HG03064 (cell line): ENCODE measurements around the gene STK11.

Experiments
- ATAC-seq: cut with Tn5 transposase; IDR thresholded peaks from one replicate; pipeline ENCODE4 v1.9.1; 2021; ENCODE audit warnings: low read depth; ENCODE audit not compliant: unreplicated experiment

STK11 gene

DNA sequence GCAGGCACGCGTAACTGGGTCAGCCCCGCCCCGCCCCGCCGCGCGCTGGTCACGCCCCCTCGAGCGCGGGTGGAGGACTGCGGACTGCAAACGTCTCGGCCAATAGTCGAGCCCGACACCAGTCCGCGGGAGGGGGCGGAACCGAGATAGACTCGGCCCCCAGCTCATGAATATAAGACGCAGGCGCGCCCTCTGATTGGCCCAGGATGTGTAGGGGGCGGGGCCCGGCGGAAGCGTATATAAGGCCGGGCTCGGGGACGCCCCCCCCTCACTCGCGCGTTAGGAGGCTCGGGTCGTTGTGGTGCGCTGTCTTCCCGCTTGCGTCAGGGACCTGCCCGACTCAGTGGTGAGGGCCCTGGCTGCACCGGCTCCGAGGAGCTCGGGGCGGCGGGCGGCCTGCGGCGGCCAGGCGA, 63.5 kb downstream of the STK11 start, which contains the start of gene CIRBP:
TSS of gene CIRBP (plus strand) at position 268 of the 413 bp plus-strand sequence. CDS start 1,602 bp downstream, outside the sequence.
- no peak for ATAC-seq

DNA sequence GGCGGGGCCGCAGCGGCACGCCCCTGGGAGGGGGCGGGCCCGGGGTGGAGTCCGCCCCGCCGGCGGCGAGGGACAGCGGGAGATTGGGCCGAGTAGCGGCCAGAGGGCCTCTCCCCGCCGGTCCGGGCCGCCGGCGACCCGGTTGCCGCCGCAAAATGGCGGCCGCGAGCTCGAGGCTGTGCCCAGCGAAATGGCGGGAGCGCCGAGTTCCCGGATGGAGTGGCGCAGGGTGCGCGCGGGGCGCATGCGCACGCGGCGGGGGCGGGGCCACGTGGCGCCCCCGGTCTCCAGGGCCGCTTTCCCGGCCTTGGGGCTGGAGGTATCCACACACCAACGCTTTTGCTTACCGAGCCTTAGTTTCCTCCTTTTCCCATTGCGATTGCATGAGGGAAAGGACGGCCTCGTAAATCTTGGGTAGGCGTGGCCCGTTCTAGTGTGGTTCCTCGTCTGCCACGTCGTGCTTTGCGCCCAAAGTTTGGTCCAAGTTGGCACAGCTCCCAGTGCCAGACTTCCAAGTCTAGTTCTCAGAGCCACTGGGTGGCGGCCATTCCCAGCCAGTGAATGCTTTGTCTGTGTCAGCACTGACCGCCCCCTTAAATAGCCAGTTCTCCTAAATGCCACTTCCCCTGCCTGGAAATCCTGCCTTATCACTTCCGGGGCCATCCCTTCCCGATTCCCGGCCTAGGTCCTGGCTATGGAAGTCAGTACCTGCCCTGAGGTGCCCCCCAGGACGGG, 64.1 kb downstream of the STK11 start:
- ATAC-seq, result no peak

DNA sequence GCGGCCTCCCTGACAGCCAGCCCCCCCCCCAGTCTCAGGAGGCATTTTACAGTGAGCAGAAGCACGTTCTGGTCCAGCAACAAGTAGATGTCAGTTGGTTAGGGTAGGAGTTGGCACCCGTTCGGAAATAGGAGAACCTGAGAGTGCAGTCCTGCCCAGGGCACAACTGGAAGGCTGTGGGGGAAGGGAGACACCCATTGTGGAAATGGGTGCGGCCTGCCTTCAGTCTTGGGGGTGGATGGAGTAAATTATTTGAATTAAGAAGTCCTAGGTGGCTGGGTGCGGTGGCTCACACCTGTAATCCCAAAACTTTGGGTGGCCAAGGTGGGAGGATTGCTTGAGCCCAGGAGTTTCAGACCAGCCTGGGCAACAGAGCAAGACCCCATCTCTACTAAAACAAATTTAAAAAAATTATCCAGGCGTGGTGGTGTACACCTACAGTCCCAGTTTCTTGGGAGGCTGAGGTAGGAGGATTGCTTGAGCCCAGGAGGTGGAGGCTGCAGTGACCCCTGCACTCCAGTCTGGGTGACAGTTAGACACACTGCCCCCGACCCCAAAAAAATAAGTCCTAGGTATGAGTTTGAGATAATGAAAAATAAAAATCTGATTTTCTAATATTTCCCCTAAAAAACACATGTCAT, 64.8 kb downstream of the STK11 start:
- ATAC-seq, result no peak

DNA sequence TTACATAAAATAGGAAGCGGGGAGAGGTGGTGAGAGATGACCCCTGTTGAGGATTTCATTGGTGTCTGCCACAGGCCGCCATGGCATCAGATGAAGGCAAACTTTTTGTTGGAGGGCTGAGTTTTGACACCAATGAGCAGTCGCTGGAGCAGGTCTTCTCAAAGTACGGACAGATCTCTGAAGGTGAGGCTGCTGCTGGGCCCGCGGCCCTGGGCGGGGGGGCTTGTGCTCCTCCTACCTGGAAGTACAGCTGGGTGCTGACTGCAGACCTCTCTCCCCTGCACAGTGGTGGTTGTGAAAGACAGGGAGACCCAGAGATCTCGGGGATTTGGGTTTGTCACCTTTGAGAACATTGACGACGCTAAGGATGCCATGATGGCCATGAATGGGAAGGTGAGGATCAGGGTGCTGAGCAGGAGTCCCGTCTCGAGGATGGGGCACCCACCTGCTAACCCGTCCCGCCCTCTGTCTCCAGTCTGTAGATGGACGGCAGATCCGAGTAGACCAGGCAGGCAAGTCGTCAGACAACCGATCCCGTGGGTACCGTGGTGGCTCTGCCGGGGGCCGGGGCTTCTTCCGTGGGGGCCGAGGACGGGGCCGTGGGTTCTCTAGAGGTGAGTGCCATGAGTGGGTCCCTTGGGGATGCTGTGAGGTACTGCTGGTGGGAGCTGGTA, 65.4 kb downstream of the STK11 start:
- ATAC-seq, result no peak

- ATAC-seq, result no peak
These were observed 66.2 kb downstream of the STK11 start for GRCh38 chr19:1271528-1272422.

- ATAC-seq, result no peak
These were observed 67.1 kb downstream of the STK11 start for GRCh38 chr19:1272423-1273262.

GRCh38 chr19:1273263-1274041, 67.9 kb downstream of the STK11 start:
- ATAC-seq, result no peak

DNA sequence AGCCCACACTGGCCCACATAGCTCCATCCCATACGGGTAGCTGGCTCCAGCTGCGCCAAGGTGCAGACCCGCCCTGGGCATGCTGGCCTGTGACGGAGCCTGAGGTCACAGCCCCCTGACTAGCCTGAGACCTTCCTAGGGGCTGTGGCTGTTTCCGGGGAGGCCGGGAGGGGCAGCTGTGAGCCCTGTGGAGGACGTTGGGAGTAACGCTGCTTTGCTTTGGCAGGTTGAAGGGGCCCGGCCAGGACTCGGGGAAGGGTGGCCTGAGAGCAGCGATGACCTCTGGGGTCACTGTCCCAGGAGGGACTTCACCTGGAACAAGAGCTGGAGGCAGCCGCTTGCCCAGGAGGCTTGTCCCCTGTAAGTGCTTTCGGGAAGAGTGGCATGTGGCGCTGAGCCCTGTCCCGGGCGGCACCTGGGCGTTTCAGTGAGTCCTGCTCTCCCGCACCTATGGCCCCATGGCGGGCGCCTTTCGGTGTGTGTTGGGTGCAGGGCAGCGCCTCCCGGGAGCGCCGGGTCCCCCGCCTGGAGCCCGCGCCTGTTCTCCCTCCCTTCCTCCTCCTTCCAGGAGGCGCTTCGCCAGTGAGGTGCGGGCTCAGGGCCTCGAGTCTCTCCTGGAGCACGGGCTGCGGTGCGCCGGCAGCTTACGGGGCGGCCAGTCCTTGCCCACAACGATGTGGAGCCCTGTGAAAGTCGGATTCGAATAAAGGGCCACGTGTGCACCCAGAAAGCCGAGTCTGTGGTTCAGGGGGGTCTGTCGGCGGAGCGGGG, 68.7 kb downstream of the STK11 start:
- no peak for ATAC-seq

- no peak for ATAC-seq
These were observed 69.3 kb downstream of the STK11 start for GRCh38 chr19:1274852-1275259.

DNA sequence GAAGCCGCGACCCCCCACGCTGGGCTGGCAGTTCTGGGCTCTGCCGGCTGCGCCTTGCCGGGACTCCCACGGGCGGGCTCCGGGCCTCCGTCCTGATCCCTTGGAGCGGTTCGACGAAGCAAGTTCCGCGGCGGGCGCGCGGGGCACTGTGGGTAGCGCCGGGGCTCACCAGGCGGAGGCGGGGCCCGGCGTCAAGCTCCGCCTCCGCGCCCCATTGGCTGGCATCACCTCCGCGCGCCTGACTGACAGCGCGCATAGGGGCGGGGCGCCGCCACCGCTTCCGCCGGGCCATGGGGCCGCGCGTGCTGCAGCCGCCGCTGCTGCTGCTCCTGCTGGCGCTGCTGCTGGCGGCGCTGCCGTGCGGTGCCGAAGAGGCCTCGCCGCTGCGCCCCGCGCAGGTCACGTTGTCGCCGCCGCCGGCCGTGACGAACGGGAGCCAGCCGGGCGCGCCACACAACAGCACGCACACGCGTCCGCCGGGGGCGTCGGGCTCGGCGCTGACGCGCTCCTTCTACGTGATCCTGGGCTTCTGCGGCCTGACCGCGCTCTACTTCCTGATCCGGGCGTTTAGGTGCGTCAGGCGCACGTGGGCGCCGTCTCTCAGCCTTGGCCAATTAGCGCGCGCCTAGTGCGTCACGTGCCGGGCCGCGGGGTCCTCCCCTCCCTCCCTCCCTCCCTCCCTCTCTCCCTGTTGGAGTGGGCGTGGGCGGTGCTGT, 69.8 kb downstream of the STK11 start, which contains the start of gene FAM174C:
TSS of gene FAM174C (plus strand) at position 271 of the 716 bp plus-strand sequence. CDS start at position 291, 20 bp downstream.
- peak; percentile 60 for ATAC-seq

GRCh38 chr19:1275976-1276627, 70.5 kb downstream of the STK11 start:
- ATAC-seq, result no peak

GRCh38 chr19:1276628-1277022, 71.0 kb downstream of the STK11 start:
- ATAC-seq, result no peak

DNA sequence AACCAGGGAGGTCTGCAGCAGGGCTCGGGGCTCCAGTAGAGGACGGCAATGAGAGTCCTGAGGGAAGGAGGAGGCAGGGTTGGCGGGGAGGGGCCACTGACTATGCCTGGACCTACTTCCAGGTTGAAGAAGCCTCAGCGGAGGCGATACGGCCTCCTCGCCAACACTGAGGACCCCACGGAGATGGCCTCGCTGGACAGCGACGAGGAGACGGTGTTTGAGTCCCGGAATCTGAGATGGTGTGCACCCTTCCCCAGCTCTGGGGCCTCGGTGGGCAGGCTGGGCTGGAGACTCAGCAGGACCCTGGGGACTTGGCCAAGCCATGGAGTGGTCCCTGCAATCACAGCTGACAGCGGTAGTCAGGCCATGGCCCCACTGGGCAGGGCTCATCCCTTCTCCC, 71.5 kb downstream of the STK11 start:
- ATAC-seq, result no peak
